HG03095 (cell line): ENCODE data around the gene NR2F1.

ENCODE experiments used
- ATAC-seq: cut with Tn5 transposase; IDR thresholded peaks from one replicate; pipeline ENCODE4 v1.9.1; 2021; ENCODE audit warnings: moderate library complexity; ENCODE audit not compliant: unreplicated experiment

Gene NR2F1

DNA sequence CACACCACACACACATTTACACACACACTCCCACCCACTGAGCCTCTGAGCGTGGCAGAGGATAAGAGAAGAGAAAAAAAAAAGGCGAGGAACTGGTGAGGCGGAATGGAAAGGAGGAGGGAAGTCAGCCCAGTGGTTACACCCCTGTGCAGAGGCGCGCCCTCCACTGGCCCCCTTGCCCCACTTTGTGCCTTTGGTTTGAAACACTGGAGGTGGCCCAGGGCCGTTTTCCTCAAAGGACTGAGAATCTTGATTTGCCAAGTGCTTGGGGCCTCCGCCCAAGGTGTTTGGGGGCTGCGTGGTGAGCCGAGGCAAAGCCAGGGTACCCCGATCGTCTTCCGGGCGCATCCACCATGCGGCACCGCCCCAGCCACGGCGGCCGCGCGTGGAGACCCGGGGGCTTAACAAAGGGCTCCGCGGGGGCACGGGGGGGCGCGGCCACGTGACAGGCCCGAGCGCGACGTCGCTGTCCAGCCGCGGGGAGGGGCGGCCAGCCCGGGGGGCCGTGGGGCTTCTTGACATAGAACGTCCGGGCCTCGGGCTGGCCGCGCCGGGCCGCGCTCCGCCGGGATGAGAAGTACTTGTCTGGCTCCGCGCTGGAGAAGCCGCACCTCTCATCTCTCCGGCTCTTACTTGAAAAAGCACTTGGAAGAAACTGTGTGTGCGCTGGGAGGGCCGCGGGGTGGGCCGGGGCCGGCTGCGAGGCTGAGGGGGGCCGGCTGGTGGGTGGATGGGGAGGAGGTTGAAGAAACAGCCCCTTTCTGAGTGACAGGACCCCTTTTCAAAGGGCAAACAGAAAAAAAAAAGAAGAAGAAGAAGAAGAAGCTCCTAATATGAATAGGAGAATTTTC lies 21.0 kb downstream of the NR2F1 start:
- no peak for ATAC-seq

DNA sequence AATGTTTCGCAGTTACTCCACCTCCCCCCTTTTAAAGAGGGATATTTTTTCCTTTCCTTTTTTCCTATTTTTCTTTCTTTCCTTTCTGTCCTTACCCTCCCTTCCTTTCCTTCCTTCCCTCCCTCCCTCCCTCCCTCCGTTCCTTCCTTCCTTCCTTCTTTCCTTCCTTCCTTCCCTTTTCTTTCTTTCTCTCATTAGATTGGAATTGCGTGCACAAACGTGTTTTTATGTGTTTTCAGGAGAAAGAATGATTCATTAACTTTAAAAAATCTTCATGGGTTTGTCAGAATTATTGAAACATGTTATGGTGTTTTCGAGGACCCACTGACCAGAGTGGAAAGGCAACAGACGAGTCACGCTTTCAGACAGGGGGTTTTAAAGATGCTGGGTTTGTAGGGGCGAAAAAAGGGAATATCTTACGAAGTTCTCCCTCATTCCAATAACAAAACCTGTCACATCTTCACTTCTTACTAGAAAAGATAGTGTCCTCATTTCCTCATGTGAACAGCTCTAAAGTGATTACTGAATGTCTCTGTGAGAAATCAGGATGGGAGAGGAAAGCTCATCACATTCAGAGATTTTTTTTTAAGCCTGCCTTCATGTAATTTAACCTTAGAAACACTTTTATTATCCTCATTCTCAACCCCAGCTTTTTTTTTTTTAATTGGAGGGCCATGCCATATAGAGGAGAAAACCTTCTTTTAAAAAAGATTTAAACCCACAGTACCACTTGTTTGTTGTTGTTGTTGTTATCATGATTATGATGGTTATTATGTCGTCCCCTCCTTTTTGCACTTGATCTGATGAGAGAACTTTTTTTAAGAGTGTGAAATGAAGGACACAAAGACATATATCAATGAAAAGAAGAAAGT lies 21.9 kb downstream of the NR2F1 start:
- ATAC-seq: no peak

DNA sequence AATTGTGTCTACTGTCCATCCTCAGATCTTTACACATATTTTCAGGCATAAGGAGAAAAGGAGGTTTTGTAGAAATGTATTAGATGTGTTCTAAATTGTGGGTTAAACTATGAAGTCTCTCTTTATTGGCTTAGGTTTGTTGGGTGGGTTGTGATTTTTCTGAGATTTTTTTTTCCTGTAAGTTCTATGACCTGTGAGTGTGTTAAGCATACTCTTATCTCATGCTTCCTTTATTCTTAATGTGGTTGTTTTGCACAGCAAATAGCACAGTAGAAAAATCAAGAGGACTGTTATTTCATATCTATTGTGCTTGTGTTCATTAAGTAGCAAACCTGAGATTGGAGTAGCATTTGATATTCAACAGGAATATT lies 23.3 kb downstream of the NR2F1 start:
- ATAC-seq: no peak

DNA sequence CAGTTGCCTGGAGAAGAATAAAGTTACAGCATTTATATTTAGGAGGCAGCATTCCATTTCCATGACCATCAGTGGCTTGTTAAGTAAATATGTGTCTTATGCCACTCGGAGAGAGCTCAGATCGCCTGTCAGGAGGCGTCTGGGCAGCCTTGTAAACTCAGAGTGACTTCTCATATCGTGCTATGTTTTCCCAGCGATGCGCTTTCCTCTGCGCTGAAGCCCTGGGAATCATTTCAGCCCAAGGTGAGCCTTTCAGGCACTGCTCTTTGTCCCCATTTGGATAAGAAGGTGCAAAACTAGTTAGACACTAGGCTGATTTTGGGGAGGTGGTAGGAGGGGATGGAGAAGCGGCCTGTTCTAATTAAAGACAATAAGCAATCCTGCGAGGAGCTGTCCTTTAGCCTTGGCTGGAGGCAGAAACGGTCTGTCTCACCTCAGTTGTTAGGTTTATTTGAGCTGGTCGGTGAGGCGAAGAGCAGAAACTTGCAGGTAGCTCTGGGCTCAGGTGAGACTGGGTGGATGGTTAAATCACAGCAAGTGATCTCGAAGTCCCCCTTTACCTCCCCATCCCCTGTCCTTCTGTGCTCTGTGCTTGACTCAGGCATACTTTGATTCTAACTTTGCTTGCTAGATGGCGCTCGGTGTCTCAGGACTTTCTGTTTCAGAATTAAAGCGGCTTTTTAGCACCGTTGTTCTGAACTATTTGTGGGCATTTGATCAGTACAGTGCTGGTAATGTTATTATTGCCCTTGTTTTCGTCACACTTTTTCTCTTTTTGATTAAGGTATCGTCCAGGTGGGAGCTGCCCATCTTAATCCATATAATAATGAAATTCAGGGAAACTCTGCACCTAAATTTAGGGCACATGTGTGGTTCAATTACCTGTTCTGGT lies 24.6 kb downstream of the NR2F1 start:
- ATAC-seq: peak; percentile 74

DNA sequence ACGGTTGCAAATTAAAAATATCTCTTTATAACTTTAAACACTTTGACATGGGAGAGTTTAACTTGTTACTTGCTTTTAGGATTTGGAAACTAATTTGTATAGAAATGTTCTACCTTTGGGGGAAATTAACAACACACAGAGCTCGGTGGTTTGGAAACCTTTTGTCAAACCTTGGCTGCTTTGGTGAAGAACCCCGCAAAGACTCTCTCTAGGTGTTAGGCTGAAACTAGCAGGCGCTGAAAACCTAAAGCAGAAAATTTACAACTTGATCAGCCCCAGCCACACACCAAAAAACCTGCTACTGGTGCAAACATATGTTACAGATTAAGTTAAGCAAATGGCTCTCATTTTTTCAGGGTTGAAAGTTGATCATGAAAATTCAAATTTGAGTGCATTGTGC lies 25.8 kb downstream of the NR2F1 start:
- no peak for ATAC-seq

DNA sequence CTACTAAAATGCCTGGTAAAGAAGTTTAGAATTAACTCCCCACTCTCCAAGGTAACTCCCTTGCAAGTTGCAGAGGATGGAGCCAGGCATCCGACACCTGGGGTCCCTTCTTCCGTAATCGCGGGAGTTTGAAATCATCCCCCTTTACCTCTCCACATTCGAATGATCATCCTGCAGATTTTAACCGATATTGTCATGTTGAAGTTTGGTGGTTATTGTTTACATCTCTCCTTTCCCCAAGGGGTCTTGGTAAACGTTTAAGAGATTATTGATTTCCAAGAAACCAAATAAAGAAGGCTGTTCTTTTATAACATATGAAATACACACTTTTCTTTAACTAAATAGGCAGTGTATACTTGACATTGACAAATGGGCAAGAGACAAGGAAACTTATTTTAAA lies 26.7 kb downstream of the NR2F1 start:
- ATAC-seq: no peak

DNA sequence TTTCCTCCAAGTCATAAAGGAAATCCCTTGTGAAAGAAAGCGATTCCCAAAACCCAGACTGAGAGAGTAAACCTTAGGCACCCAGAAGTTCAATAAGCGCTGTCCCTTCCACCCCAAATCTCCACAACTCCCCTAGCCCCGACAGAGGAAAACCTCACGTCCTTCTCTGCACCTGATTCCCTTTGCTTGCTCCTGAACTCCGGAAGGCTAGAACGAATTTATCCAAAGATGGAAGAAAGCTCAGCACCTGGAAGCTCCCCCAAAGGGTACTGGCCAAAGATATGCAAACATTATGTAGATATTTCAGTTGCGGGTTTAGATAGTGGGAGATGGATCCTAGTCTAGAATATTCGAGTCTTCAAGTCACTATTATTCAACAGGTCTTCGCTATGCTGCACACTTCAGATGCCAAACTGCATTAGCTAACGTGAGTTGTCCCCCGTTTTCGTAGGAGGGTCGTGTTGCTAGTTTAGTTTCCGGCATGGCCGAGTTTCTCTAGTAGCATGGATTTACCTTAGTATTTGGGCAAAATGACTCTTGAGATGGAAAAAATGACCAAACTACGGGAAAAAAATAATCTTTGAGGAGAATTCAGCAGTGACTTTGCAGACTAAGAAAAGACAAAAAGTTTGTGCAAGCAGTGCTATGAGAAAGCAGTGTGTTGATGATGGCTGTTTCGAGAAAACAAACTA lies 27.7 kb downstream of the NR2F1 start:
- no peak for ATAC-seq

DNA sequence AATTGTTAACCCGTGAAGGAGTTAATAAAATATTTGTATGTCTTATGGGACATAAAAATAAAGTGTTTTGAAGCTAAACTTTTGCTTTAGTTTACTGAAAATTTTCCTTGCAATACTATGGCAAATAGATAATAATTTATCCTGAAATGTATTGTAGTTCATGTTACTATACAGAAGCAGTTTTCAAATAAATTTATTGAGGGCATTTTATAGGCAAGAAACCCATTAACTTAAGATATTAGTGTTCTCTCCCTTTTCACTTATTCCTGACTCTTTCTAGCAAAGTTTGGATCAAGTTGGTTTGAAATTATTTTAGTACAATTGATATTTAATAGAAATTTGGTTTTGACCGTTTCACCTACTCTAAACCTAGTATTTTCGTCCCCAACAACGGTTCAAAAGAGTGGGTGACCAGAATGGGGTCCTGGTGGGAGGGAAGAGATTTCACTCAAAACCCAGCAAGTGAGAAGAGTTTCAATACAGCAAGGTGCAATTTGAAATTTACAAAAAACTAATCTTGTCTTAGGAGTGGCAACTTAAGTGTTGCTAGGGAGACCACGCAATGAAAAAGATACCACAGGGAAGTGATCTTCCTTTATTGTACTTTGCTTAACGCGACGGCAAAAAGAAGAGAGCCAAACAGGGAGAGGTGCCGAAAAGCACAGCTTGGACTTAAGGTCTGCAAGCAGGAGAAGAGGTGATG lies 28.4 kb downstream of the NR2F1 start:
- no peak for ATAC-seq

DNA sequence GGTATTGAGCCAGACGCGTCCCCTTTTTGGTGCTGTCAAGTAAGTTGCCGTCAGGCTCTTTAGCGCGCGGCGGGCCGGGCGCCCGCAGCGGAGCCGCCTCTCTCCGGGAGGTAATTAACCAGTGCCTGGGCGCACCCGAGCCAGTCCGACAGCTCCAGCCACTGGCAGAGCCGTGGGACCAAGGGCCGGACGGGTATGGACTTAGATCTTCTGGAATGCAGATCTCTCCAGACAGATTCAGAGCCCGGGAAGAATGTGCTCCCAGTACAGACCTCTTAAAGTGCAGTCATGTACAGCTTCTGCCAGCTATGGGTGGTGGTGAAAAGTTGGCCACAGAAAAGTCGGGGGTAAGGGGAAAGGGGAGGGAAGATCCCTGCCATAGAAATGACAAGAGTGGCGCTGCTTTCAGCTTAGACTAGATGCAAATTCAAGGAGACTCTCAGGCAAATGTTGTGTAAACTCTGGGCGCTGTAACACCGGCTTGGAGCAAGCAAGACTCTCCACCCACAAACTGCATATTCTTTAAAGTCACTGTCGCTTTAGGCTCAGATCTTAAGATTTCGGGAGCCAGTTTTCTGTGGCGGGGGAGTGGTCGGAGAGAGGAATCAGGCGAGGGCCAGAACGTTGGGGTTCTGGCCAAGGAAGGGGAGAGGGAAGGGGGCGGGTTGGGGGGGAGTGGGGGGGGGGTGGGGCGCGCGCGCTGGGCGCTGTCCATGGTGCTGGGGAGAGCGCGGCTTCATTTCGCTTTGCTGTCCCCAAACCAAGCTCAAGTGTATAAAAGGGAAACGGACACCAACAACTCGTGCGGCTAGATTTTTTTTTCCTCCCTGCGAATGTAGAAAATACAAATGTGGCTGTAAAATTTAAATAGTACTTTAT lies 29.2 kb downstream of the NR2F1 start:
- no peak for ATAC-seq

DNA sequence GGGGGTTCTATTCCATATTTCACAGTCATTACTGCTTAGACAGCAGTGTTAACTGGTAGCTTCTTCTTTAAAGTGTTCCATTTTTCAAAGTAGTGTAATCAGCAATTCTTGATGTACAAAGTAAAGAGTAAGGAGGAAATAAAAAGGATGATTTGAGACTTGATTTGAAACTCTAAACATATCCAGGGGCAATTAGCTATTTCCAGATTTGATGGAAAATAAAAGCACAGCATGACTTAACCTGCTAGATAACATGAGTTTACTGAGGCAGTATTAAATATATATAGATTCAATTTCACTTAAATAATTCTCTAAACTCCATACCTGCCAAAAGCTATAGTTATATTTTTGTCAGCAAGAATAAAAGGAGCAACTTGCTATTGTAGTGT lies 29.8 kb downstream of the NR2F1 start:
- ATAC-seq: no peak

DNA sequence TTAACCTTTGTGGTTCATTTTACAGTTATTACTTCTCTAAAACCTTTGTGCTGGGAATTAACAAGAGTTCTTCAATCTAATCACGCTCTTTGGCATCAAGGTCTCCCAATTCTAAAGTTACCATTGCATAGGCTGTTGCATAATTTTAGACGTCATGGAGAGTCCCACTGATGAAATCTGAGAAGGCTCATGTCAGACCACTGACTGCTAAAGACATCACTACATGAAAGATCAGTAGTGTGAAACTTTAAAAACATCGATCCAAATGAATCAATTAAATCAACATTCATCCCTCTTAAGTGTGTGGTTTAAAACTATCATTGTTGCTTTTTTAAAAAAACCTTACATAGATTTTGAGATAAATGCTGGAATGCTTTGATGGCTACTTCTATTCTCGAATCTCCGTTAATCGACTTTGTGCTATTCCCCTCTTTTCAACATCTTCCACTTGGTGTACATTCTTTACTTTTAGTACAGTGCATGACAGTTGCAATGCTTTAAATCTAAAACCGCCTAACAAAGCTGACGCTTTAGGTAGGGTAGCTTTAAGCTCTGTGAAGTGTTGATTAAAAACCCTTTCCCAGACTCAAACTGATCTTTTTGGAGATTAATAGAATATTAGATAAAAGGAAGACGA lies 33.6 kb downstream of the NR2F1 start:
- no peak for ATAC-seq

DNA sequence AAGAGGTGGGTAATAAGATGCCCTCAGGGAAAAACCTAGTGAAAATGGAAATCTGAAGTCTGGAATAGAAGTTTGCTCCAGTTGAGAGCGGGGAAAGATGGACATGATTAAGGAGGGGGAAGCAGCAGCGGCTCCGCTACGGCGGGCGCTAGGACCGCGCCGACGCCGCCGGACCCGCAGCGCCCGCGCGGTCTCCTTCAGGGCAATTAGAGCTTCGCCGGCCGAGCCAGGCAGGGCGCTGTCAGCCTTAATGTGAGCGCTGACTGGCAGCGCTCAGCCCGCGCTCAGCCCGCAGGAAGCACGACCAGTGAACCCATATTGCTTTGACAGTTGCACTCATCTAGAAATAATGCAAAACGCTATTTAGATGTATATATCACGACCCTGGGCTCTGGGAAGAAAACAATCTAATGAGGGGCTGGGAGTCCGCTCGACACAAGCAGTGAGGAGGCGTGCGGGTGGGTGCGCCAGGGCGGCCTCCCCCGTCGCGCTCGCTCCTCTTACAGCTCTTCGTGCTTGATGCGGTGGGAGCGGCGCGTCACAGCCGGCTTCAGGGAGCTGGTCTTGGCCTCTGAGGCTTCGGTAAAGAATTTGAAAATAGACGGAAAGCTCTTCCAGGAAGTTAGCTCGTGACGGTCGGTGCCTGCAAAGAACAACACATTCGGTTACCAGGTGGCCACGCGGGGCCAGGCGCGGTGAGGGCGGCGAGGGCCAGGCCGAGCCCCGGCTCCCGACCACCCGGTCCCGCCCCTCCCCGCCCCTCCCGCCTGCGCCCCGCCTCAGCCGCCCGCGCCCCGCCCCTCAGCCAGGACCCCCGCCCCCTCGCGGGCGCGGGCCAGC lies 37.7 kb downstream of the NR2F1 start:
- peak; percentile 99 for ATAC-seq

DNA sequence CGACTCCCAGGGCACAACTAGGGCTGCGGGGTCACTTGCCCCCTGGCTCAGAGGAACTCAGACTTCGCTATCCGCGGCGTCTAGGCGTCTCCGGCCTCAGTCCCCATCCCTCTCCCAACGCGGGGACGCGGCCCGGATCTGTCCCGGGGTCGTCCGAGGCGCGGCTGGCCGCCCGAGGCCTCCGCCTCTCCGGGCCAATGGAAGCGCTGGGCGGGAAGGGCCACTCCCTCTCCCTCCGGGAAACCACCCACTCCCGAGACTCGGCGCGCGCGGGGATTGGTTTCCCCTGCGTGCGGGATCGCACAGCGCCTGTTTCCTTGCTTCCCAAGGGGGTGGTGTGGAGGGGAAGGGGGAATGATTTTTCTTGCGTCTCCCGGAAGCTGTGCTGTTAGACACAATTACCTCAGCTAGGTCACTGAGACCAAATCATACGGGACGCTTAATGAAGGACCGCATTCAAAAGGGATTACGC lies 38.3 kb downstream of the NR2F1 start:
- no peak for ATAC-seq

DNA sequence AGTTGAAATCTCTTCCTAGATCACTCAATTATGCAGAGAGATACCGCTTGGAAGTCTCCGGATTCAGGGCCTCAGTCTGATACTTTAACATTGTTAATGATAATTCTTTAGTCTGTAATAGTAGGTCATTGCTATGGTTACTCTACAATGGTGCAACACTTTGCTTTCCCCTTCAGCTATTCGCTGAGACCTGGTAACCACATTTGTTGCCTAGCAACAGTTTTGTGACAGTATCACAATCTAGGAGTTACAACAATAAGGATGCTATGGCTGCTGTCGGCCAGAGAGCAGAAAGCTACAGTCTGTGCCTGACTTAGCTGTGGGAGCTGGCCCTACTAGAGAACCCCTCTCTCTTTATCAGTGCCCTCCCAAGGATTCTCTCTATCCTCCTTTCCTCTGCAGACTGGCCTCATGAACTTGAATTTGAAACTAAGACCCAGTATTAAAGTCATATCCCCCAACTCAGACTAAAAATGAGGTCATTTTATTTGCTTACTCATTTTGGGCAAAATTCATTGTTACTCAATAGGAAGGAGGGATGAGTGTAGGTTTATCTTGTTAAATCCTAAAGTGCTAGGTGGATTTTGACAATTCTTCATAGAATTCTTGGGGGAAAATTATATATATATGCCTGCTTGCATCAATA lies 39.3 kb downstream of the NR2F1 start:
- ATAC-seq: no peak

DNA sequence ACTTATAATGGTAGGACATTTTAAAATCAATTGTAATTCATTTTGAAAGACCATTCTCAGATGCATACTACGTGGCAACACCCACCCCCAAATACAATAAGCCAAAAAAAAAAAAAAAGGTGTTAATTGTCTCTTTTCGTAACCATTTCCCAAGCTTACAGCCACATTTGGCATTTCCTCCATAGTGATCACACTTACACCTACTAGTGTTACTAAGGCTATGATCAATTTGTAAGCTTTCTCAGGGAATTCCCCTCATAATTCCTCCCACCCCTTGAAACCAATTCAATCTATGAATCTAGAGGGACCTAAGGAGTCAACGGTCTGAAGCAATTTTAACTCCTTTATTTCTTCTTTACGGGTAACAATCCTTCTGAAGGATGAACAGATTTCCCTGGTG lies 40.1 kb downstream of the NR2F1 start:
- ATAC-seq: no peak

DNA sequence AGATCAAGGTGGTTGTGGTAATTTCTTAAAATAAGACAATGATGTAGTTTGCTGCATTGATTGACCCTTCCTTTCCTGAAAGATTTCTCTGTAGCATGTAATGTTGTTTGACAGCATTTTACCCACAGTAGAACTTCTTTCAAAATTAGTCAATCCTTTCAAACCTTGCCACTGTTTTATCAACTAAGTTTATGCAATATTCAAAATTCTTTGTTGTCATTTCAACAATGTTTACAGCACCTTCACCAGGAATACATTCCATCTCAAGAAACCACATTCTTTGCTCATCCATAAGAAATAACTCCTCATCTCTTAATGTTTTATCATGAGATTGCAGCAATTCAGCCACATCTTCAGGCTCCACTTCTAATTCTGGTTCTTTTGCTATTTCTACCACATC lies 43.8 kb downstream of the NR2F1 start:
- ATAC-seq: no peak

DNA sequence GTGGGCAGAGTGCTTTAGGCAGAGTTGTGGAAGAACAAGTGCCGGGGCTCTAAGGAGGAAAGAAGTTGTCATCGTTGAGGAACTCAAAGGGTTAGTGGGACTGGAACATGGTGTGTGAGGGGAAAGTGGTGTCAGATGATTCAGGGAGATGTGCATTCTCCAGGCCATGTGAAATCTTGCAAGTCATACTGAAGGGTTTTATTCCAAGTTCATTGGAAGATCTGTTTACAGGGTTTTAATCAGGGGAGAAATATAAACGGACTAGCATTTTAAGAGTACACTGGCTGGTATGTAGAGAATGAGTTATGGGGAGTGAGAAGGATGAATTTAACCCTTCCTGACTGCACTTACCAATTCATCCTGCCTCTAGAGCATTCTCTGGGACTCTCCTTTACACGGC lies 49.3 kb downstream of the NR2F1 start:
- no peak for ATAC-seq
